Stimulated activated CD4-positive, alpha-beta T cell treated with anti-CD3 and anti-CD28 coated beads, Interleukin-2, amount 100 ng/mL, for 4 hours (primary cell): ENCODE measurements around the gene PRKCA.

ENCODE experiments used
- DNase-seq: peaks from one replicate; pipeline ENCODE4 v3.0.0-alpha.2; 2020; ENCODE audit warnings: low read depth

The PRKCA gene

DNA sequence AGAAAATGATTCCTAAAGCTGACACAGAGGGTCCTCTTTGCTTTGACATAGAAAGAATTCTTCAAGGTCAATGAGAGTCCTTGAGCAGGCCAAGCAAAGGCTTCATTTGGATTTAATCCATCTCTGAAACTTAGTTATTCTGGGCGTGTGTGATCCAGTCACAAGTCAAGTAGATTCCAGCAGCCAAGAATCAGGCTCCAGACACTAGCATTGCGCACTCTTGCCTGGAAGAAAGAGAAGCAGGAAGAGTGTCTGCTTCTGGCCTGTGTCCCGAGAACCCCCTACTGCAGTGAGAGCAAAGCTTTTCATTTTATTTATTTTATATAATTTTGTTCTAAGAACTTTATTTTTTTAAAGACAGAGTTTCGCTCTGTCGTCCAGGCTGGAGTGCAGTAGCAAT lies 444.3 kb downstream of the PRKCA start:
- DNase-seq, result no peak

- DNase-seq, result no peak
These were observed 445.3 kb downstream of the PRKCA start for GRCh38 chr17:66747578-66748275.

DNA sequence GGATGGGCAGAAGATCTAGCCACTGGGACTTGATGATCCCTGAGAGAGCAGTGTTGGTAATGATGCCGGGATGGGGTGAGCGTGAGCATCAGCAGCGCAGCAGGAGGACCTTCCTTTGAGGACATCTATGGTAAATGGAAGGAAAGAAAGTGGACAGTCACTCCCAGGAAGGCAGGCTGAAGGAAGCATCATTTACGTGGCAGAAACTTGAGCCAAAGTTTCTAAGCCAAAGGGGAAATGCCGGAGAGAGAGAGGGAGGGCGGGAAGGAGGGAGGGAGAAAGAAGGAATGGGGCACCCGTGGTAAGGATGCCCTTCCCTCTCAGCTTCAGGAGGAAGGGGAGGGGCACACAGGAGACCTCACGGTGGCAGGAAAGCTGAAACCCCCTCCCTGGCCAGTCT lies 446.2 kb downstream of the PRKCA start:
- DNase-seq, result no peak

DNA sequence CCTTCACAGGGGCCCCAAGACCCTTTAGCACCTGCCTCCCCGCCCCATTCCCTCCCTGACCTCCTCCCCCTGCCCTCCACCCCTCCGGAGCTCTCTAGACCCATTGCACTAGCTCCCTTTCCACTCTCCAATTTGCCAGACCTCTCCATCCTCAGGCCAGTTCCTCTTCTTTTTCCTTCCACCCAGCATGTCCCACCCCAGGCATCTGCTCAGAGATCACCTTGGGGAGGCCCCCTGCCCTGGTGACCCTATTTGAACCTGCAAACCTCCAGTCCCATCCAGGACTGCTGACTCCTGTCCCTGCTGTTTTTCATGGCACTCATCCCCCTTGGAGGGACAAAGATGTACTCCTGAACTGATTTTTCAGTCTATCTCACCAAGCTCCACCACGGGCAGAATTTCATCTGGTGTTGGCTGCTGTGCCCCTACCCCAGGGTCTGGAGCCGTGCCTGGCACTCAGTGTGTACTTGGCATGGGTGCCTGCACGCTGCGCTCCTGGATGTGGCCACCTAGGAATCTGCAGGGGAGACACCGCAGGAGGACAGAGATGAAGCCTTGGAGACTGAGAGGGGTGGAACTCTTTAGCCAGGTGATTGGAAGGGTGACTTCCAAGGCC lies 446.9 kb downstream of the PRKCA start:
- DNase-seq, result no peak

GRCh38 chr17:66750116-66750515 lies 447.7 kb downstream of the PRKCA start:
- DNase-seq, result no peak

DNA sequence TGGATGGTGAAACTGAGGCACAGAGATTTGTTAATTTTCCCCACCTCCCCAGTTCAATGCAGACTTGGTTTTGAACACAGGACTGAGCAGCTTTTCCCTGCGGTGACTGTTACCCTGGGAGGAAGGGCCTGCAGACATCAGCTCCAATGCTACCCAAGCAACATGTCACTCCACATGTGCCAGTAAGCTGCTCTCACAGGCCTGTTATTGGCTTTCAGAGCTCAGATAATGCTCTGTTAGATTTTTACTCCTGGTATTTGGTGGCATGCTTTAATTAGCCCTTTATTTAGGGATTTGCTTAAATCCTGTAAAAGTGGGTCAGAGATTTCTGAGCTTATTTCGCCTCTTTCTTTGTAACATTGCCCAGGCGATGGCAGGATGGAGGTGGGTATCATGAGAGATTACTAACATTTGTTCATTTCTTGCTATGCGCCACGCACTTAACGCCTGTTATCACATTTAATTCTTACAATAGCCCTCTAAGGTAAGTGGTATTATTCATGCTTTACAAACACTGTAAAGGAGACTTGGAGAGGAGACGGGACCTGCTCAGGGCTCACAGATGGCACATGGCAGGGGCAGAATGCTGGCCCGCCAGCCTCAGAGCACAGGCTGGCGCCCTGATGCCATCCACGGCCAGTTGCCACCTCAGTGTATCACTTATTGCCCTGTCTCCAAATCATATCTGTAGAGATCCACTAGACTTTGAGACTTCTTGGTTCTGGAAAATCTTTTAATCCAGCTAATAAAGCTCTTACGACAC lies 448.5 kb downstream of the PRKCA start:
- no peak for DNase-seq

- no peak for DNase-seq
These were observed 449.4 kb downstream of the PRKCA start for GRCh38 chr17:66751771-66752170.

GRCh38 chr17:66752411-66752810 lies 450.0 kb downstream of the PRKCA start:
- DNase-seq, result no peak

DNA sequence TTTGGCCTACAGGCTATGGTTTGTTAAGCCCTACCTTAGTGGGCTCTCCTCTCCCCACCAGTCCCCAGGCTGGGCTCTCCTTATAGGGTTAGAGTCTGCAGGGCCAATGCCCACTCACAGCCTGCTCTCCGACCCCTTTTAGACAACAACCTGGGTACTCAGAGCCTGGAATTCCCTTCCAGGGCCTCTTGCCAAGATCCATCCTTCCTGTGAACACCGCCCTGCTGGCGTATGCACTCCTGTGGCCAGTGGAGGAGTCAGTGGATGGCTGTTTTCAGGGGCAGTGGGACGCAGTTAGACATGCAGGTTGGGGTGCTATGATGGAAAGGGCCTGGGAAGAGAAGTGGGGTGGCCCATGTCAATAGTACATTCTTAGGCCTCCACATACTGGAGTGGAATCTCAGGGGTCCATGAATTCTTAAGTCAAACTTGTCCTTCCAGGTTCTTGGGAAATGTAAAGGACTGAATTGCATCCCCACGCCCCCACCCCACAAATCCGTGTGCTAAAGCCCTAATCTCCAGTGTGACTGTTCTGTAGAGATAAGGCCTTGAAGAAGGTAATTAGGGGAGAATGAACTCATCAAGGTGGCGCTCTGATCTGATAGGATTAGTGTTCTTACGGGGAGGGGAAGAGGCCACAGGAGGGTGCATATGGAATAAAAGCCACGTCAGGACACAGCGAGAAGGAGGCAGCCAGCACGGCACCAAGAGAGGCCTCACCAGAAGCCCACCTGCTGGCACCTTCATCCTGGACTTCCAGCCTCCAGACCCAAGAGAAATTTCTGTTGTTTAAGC lies 450.9 kb downstream of the PRKCA start:
- no peak for DNase-seq

GRCh38 chr17:66755101-66755943 lies 452.9 kb downstream of the PRKCA start:
- no peak for DNase-seq

GRCh38 chr17:66755944-66756290 lies 453.5 kb downstream of the PRKCA start:
- DNase-seq, result no peak

DNA sequence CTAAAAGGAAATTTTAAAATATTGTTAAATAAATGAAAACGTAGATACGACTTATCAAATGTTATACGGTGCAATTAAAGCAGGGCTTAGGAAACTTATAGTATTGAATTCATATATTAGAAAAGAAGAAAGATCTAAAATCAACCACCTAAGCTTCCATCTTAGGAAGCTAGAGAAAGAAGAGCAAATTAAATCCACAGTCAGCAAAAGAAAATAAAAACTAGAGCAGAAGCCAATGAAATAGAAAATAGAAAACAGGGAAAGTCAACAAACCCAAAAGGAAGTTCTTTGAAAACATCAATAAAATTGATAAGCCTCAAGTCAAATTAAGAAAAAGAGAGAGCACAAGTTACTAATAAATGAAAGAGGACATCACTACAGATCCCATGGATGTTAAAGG lies 457.9 kb downstream of the PRKCA start:
- DNase-seq, result no peak

DNA sequence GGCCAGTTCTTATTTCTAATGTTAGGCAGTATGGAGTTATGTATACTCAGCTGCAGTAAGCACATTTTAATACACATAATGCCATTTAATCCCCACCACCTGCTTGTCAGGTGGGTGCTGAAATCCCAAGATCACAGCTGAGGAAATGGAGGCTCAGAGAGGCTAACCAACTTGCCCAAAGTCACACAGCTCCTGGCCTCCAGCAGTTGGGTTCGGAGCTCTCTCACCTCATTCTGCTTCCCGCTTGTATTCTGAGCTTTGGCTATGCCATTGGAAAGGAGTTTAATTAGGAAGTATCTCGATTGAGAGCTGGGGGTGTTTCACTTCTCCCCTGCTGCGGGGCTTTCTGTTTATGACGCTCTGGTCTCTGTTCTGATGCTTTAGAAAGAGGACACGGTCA lies 459.9 kb downstream of the PRKCA start:
- no peak for DNase-seq

DNA sequence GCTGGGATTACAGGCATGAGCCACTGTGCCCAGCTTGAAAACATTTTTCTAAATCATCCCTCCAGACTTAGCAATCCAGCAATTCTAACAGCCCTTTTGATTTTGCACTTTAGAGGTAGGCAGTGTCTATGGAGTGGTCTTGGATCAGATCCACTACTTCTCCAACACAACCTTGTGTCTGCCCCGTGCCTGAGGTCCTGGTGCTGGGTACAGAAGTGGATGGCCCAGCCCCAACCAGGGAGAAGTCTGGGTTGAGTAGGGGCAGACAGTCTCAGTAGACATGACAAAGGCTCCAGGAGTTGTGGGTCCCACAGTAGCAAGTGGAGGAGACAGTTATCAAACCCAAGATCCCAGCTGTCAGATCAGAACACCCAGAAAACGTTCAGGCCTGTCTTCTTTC lies 460.6 kb downstream of the PRKCA start:
- DNase-seq, result no peak

DNA sequence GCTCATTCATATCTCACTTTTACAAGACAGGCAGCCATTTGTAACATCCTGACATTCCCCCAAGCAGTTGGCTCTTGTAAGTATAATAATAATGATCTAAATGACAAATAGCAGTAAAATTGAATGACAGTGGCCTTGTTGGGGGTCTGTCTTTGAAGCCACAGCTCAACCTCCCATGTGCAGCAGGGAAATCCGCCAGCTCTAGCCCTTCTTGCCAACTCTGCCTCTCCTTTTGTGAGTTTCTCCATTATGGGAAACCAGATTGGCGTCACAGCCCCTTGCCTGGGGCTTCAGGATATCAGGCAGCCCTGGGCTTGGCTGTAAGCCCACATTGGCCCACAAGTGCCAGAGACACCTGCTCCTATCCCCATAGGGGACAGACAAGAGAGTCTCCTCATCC lies 462.1 kb downstream of the PRKCA start:
- DNase-seq, result no peak

DNA sequence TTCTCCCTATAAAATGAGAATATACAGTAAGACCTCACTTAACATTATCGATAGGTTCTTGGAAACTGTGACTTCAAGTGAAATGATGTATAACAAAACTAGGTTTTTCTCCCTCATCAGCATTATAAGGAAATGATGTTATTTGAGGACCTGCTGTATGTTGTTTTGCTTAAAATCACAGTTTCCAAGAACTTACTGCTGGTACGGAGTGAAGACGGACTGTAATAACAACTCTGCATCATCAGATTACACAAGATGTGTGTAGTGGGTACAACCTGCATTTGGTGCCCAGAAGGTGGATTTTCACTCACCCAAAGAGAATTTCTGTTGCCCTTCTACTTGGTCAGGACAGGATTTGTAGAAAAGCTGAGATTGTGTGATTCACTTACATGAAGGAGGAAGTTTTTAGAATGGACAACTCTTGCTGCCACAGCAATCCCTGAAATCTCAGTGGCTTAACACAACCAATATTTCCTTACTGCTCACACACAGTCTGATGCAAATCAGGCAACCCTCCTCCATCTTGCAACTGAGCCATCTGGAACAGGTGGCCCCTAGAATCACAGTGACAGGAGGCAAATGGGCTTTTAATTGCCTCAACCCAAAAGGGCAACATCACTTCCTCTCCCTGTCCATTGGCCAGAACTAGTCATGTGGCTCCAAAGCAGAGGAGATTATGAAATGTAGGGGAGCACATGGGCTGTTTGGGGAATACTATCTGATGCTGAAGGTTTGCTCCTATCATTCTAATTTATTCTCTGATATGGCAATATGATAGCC lies 464.9 kb downstream of the PRKCA start:
- no peak for DNase-seq

DNA sequence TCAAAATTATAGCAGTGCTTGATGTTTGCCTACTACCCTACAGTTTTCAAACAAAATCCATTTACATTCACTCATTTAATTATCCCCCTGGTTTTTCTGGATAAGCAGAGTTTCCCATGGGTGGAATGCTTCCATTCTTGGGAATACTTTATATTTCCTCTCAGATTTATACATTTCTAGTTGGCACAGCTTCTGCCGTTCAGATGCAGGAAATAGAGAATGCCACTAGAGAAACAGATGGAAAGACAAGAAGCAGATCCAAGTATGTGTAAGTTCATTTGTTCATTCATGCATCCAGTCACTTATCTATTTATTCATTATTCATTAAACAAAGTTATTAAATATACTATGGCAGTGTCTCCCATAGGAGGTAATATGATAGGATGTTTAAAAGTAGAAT lies 467.5 kb downstream of the PRKCA start:
- no peak for DNase-seq

DNA sequence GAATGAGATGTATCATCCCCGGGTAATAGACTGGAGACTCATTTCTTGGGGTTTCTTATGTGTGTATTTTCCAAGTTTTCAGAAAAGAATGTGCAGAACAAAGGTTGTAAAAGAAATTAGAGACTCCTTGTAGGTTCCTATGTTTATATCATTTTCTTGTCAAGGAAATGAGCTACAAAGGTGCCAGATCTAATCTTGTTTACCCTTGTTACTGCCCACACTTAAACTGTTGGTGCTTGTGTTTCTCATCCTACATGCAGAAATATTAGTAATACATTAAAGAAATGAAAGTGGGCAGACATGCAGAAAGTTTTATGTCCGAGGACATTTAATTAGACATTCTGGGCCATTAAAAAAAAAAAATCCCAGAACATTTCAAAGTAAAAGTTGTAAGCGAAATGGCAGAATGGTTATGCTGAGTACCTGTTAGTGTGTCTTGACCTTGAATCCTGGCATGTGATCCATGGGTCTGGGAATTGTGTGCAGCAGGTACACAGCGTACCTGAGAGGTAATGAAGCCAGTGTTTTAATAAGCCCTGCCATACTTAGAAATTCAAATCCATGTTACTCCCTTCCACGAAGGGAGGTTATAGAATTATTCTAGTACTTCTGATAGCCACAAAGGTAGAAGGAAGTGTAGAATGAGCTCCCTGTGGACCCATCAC lies 469.9 kb downstream of the PRKCA start:
- DNase-seq, result no peak

DNA sequence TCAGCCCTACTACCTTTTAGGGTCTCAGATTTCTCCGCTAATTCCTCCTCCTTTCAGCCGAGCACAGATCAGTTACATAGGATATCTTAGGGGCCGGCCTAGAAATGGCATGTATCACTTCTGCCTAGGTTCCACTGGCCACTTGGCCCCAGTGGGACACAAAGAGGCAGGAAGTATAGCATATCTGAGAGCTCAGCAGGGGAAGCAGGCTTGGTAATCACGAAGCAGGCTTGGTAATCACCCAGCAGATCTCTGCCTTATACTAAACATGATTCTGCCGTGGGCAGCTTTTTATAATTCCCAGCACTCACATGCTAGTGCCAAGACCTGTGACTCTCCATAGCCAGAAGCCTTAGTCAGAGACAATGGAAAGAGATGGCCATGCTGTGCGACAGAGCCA lies 472.9 kb downstream of the PRKCA start:
- DNase-seq, result no peak

GRCh38 chr17:66775881-66776400 lies 473.5 kb downstream of the PRKCA start:
- no peak for DNase-seq
